Transverse colon (tissue), 4 donors: ENCODE measurements around the gene IFNG. TPM values are rescaled to one million over a fixed set of nuclear protein-coding genes. Genes with fewer than 3 reads are reported as not detected.

Experiments
- DNase-seq: peaks from one replicate; pipeline ENCODE4 v3.0.0-alpha.2; 2019
- H3K27ac ChIP-seq, 4 donors: fragments of 200-600 bp; sonication (generic); 2 replicates each; pipeline ENCODE4 v1.5.1; 2016 to 2018; ENCODE audit warnings: inconsistent platforms in 4 of 4
- H3K27me3 ChIP-seq: fragments of 200-600 bp; sonication (generic); 2 replicates; pipeline ENCODE4 v1.5.1; 2017; ENCODE audit warnings: inconsistent platforms
- H3K36me3 ChIP-seq, 4 donors: fragments of 200-600 bp; sonication (generic); 2 replicates each; pipeline ENCODE4 v1.5.1; 2017 to 2019; ENCODE audit warnings: inconsistent platforms in 4 of 4
- H3K4me1 ChIP-seq, 4 donors: fragments of 200-600 bp; sonication (generic); 2 replicates each; pipeline ENCODE4 v1.5.1; 2017 to 2020; ENCODE audit warnings: inconsistent platforms in 4 of 4
- H3K4me3 ChIP-seq, 4 donors: fragments of 200-600 bp; sonication (generic); 1 replicate in 1 of 4; 2 replicates in 3 of 4; pipeline versions ENCODE4 v1.5.1 to v1.6.1; 2017 to 2019; ENCODE audit warnings: inconsistent platforms in 4 of 4
- H3K9me3 ChIP-seq, 2 donors: fragments of 200-600 bp; sonication (generic); 2 replicates each; pipeline ENCODE4 v1.5.1; 2017 to 2019; ENCODE audit warnings: inconsistent platforms in 2 of 2
- EP300 ChIP-seq: sonication (generic); formaldehyde crosslinking; IDR thresholded peaks from one replicate; pipeline ENCODE4 v1.6.1; 2017; ENCODE audit warnings: antibody characterized with exemption, low read depth
- POLR2A ChIP-seq: fragments of 450-650 bp; IDR thresholded peaks from one replicate; pipeline ENCODE4 v1.6.1; 2016; ENCODE audit warnings: antibody characterized with exemption, mild to moderate bottlenecking, moderate library complexity
- POLR2AphosphoS5 ChIP-seq, 3 donors: sonication (generic); formaldehyde crosslinking; IDR thresholded peaks; one replicate each; pipeline ENCODE4 v1.6.1; 2016; ENCODE audit warnings: antibody characterized with exemption in 3 of 3
- WGBS, 2 donors: methylation state at CpG; one replicate each; pipeline ENCODE4 v1.1.5; 2018; ENCODE audit warnings: low coverage in 1 of 2; 5-methylcytosine and 5-hydroxymethylcytosine counted together
- in situ Hi-C, 4 donors: fragments of 200-750 bp; cut with MboI; loops; one replicate each; pipeline versions ENCODE4 v1.15.0 to v1.15.1; 2017; ENCODE audit warnings: low sequenced_read_pairs in 3 of 4, low pct_ligation_motif_present in 1 of 4, low pct_unique_long_range_greater_than_20kb in 1 of 4
- intact Hi-C: fragments of 100-400 bp; cut with DNase I; formaldehyde crosslinking; loops from one replicate; pipeline ENCODE4 v1.15.1; 2023; ENCODE audit warnings: low total_unique reads
- total RNA-seq, 4 donors: library from RNA; depleted of rRNA; stranded (reverse); fragments of >200 nt; gene quantifications; one replicate each; pipeline ENCODE4 v1.1.0, GENCODE V29; 2016
- TF ChIP-seq, protein P1 (sequence below), 5 experiments: fragments of 200-600 bp in 3 of 5; fragments of 450-650 bp in 2 of 5; sonication (generic) in 3 of 5; IDR thresholded peaks; 1 replicate in 2 of 5; 2 replicates in 3 of 5; pipeline ENCODE4 v1.5.1; 2016 to 2017; ENCODE audit warnings: antibody characterized with exemption in 5 of 5, inconsistent platforms in 3 of 5, mild to moderate bottlenecking in 2 of 5, moderate library complexity in 1 of 5

IFNG gene
- total RNA-seq, 4 donors from 2014 or later: not detected

DNA sequence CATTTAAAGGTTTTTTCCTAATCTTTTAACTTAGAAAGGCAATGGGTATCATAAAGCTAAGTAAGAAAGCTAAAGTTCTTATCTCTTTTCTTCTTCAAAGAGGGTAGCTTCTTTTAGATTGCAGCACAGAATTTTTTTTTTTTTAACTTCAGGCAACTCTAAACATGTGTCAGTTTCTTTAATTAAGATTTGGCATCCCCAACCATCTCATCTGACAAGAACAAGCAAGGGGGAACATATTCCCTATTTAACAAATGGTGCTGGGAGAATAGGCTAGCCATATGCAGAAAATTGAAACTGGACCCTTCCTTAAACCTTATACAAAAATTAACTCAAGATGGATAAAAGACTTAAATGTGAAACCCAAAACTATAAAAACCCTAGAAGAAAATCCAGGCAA is 14.3 kb upstream of the IFNG start:
- TF ChIP-seq POLR2AphosphoS5 (IDR thresholded peaks at IDR 0.05) (no peak), EP300 (no peak), POLR2A (no peak)
- TF ChIP-seq, protein P1, sequence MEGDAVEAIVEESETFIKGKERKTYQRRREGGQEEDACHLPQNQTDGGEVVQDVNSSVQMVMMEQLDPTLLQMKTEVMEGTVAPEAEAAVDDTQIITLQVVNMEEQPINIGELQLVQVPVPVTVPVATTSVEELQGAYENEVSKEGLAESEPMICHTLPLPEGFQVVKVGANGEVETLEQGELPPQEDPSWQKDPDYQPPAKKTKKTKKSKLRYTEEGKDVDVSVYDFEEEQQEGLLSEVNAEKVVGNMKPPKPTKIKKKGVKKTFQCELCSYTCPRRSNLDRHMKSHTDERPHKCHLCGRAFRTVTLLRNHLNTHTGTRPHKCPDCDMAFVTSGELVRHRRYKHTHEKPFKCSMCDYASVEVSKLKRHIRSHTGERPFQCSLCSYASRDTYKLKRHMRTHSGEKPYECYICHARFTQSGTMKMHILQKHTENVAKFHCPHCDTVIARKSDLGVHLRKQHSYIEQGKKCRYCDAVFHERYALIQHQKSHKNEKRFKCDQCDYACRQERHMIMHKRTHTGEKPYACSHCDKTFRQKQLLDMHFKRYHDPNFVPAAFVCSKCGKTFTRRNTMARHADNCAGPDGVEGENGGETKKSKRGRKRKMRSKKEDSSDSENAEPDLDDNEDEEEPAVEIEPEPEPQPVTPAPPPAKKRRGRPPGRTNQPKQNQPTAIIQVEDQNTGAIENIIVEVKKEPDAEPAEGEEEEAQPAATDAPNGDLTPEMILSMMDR (IDR thresholded peaks at IDR 0.05): no peak
- Histone ChIP-seq H3K27me3 (no peaks in the 10 kb centered on the region), H3K27ac (no peak overlapping the region), H3K4me3 (no peak overlapping the region), H3K36me3 (no peaks in the 10 kb centered on the region), H3K9me3 (no peaks in the 10 kb centered on the region), H3K4me1 (peaks cover 0 to 6% (median 0%) of the 10 kb centered on the region in 4 donors)
- in situ Hi-C loops (no loop called here), intact Hi-C loops (no loop called here)
- DNase-seq: no peak

GRCh38 chr12:68170726-68171125 is 11.2 kb upstream of the IFNG start:
- Histone ChIP-seq H3K9me3 (no peaks in the 10 kb centered on the region), H3K27me3 (no peaks in the 10 kb centered on the region), H3K27ac (no peak overlapping the region), H3K4me1 (no peaks in the 10 kb centered on the region), H3K36me3 (no peaks in the 10 kb centered on the region), H3K4me3 (no peak overlapping the region)
- intact Hi-C loops: no loop called here
- WGBS, 2 donors: 74 to 93% methylated on average over 2 of the region's 2 CpGs
- in situ Hi-C loops: no loop called here
- TF ChIP-seq EP300 (no peak), POLR2AphosphoS5 (IDR thresholded peaks at IDR 0.05) (no peak), POLR2A (no peak)
- TF ChIP-seq, protein P1 (IDR thresholded peaks at IDR 0.05): no peak
- DNase-seq: no peak

DNA sequence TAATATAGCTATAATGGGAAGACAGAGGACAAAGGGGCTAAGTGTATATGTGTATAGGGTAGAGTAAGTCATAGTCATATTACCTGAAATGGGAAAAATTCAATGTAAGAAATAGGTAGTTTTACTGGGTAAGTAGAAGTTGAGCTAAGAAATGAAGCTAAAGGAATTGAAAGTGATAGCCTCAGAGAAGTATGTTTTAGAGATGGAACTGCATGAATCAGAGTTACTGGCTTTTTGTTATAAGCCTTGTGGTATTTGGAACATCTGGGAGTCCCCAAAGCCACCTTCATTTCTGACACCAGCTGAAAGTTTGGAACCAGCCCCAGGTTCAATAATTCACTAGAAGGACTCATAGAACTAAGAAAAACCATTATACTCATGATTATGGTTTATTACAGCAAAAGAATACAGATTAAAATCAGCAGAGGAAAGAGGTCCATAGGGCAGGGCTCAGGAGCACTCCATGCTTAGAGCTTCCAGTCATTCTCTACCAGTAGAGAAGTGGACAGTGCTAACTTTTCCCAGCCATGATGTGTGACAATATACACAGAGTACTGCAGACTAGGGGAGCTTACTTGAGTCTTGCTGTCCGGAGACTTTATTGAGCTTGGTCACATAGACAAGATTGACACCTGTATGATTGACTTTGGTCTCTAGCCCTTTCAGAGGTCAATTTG is 9.8 kb upstream of the IFNG start:
- Histone ChIP-seq H3K27me3 (no peaks in the 10 kb centered on the region), H3K4me3 (no peak overlapping the region), H3K9me3 (no peaks in the 10 kb centered on the region), H3K27ac (no peak overlapping the region), H3K36me3 (no peaks in the 10 kb centered on the region), H3K4me1 (no peaks in the 10 kb centered on the region)
- TF ChIP-seq POLR2A: no peak
- no peak for TF ChIP-seq POLR2AphosphoS5 (IDR thresholded peaks at IDR 0.05)
- TF ChIP-seq, protein P1 (IDR thresholded peaks at IDR 0.05): no peak
- no peak for TF ChIP-seq EP300
- intact Hi-C loops: no loop called here
- 100% methylated on average over 1 of the region's 1 CpG; no CpG with 5 or more reads in 1 of the 2 donors for WGBS, 2 donors
- no peak for DNase-seq
- in situ Hi-C loops: no loop called here

DNA sequence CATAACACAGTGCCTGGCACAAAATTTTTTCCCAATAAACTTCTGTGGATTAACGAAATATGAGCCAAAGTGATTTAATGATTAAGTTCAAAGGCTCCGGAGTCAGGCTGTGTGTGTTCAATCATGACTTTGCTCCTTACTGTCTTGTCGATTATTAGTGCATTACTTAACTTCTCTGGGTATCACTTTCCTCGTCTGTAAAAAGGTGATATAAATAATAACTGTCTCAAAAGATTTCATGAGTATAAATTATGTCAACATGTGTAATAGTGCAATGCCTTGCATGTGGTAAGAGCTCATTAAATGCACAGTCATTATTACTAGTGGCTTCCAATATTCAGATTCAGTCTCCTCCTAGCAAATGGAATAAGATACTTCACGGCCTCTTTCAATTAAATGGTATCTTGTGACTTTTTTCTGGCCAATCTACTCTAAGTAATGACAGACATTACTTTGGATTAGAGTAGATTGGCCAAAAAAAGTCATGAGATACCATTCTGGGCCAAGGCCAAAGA is 6.8 kb upstream of the IFNG start:
- no peaks in the 10 kb centered on the region for H3K4me1 ChIP-seq
- TF ChIP-seq EP300 (no peak), POLR2AphosphoS5 (IDR thresholded peaks at IDR 0.05) (no peak), POLR2A (no peak)
- TF ChIP-seq, protein P1 (IDR thresholded peaks at IDR 0.05): no peak
- H3K27ac ChIP-seq: no peak overlapping the region
- no peaks in the 10 kb centered on the region for H3K36me3 ChIP-seq
- intact Hi-C loops (no loop called here), in situ Hi-C loops (no loop called here)
- H3K9me3 ChIP-seq: no peaks in the 10 kb centered on the region
- H3K27me3 ChIP-seq: no peaks in the 10 kb centered on the region
- H3K4me3 ChIP-seq: no peak overlapping the region
- 69 to 75% methylated on average over 5 of the region's 5 CpGs for WGBS, 2 donors
- no peak for DNase-seq
